Neural crest cell (in vitro differentiated cells): ENCODE measurements around the gene IBA57. TPM values are rescaled to one million over a fixed set of nuclear protein-coding genes. Genes with fewer than 3 reads are reported as not detected.

Experiments
- DNase-seq: peaks from one replicate; pipeline ENCODE4 v3.0.0; 2021; ENCODE audit warnings: low read depth, mixed read lengths, low spot score
- H3K27ac Mint-ChIP-seq: one replicate; pipeline ENCODE4 v1.8.0; 2021; ENCODE audit warnings: mild to moderate bottlenecking, mixed read lengths; ENCODE audit not compliant: unreplicated experiment
- H3K27me3 Mint-ChIP-seq: 2 replicates; pipeline ENCODE4 v1.8.0; 2021; ENCODE audit warnings: low read depth, mild to moderate bottlenecking, mixed read lengths
- H3K36me3 Mint-ChIP-seq: 2 replicates; pipeline ENCODE4 v1.8.0; 2021; ENCODE audit warnings: low read depth, mild to moderate bottlenecking, mixed read lengths
- H3K4me1 Mint-ChIP-seq: 2 replicates; pipeline ENCODE4 v1.8.0; 2021; ENCODE audit warnings: mixed read lengths
- H3K4me3 Mint-ChIP-seq: one replicate; pipeline ENCODE4 v1.8.0; 2021; ENCODE audit warnings: mild to moderate bottlenecking, mixed read lengths
- H3K9me3 Mint-ChIP-seq: 2 replicates; pipeline ENCODE4 v1.8.0; 2021; ENCODE audit warnings: mixed read lengths
- CTCF ChIP-seq: fragments of 200-600 bp; sonication (generic); conservative IDR thresholded peaks from 2 replicates; pipeline ENCODE4 v1.5.0; 2021; ENCODE audit warnings: antibody characterized with exemption, mild to moderate bottlenecking
- total RNA-seq: library from RNA; stranded (reverse); gene quantifications from 2 replicates; pipeline ENCODE4 v1.2.1, GENCODE V29; 2021

IBA57 gene
- total RNA-seq, 1 donor from 2014 or later: 10.4 TPM

- H3K4me3 Mint-ChIP-seq: no peak overlapping the region
- H3K27me3 Mint-ChIP-seq: no peaks in the 10 kb centered on the region
- no peaks in the 10 kb centered on the region for H3K9me3 Mint-ChIP-seq
- H3K4me1 Mint-ChIP-seq: peaks cover under 1% of the 10 kb centered on the region
- no peak for DNase-seq
- H3K36me3 Mint-ChIP-seq: no peaks in the 10 kb centered on the region
- no peak overlapping the region for H3K27ac Mint-ChIP-seq
- TF ChIP-seq CTCF: no peak
Measured at GRCh38 chr1:228177721-228178710, 12.4 kb downstream of the IBA57 start.

- no peak for TF ChIP-seq CTCF
- peaks cover 8% of the 10 kb centered on the region for H3K4me1 Mint-ChIP-seq
- no peak overlapping the region for H3K27ac Mint-ChIP-seq
- H3K4me3 Mint-ChIP-seq: no peak overlapping the region
- H3K36me3 Mint-ChIP-seq: no peaks in the 10 kb centered on the region
- H3K9me3 Mint-ChIP-seq: no peaks in the 10 kb centered on the region
- no peaks in the 10 kb centered on the region for H3K27me3 Mint-ChIP-seq
- DNase-seq: no peak
Measured at GRCh38 chr1:228178737-228179684, 13.4 kb downstream of the IBA57 start.

- H3K4me3 Mint-ChIP-seq: no peak overlapping the region
- H3K27me3 Mint-ChIP-seq: no peaks in the 10 kb centered on the region
- H3K4me1 Mint-ChIP-seq: peaks cover 13% of the 10 kb centered on the region
- TF ChIP-seq CTCF: peak; percentile 55
- no peaks in the 10 kb centered on the region for H3K36me3 Mint-ChIP-seq
- DNase-seq: no peak
- no peak overlapping the region for H3K27ac Mint-ChIP-seq
- H3K9me3 Mint-ChIP-seq: no peaks in the 10 kb centered on the region
Measured at GRCh38 chr1:228180271-228180958, 14.8 kb downstream of the IBA57 start.

- TF ChIP-seq CTCF: no peak
- Mint-ChIP-seq H3K9me3 (no peaks in the 10 kb centered on the region), H3K36me3 (no peaks in the 10 kb centered on the region), H3K27ac (peak overlapping the region; percentile 27), H3K27me3 (no peaks in the 10 kb centered on the region), H3K4me1 (peaks cover 13% of the 10 kb centered on the region), H3K4me3 (no peak overlapping the region)
- DNase-seq: no peak
Measured at GRCh38 chr1:228180959-228181644, 15.5 kb downstream of the IBA57 start.
